Stromal cell of bone marrow (primary cell): ENCODE measurements around the gene UBE2C.

ENCODE experiments used
- DNase-seq: peaks from one replicate; pipeline ENCODE4 v3.0.0-alpha.2; 2012; ENCODE audit warnings: low read depth

UBE2C gene

DNA sequence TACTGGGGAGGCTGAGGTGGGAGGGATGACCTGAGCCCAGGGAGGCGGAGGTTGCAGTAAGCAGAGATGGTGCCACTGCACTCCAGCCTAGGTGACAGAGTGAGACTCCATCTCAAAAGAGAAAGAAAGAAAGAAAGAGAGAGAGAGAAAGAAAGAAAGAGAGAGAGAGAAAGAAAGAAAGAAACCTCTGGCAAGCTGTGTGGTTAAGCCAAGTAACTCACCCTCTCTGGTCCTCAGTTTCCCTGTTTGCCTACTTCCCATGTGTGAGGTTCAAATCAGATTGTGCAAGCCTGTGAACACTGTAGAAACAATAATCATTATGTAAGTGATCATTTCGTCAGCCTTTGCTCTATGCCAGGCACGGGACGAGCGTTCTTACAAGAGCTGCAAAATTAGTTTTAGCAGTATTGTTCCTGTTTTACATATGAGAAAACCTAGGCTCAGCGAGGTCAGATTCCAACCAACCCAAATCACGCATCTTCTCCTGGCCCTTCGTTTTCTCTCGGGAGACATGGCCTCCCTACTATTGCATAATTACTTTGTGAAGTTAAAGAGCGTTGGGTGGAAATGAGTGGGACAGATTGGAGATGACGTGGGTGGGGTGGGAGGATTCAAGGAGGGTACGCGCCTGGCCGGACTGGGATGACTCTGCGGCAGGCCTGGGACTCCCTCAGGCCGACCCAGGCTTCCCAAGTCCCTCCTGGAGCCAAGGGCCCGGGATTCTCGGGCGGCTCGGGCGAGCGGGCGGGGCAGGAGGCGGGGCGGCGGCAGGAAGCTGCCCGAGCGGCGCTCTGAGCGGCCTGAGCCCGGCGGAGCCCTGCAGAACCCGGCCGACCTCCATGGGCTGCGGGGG lies 20.8 kb downstream of the UBE2C start, which contains the start of gene SNX21:
SNX21 (plus strand) TSS at position 770 of the 853 bp plus-strand sequence. CDS start 121 bp downstream, outside the sequence.
- peak; percentile 92 for DNase-seq

DNA sequence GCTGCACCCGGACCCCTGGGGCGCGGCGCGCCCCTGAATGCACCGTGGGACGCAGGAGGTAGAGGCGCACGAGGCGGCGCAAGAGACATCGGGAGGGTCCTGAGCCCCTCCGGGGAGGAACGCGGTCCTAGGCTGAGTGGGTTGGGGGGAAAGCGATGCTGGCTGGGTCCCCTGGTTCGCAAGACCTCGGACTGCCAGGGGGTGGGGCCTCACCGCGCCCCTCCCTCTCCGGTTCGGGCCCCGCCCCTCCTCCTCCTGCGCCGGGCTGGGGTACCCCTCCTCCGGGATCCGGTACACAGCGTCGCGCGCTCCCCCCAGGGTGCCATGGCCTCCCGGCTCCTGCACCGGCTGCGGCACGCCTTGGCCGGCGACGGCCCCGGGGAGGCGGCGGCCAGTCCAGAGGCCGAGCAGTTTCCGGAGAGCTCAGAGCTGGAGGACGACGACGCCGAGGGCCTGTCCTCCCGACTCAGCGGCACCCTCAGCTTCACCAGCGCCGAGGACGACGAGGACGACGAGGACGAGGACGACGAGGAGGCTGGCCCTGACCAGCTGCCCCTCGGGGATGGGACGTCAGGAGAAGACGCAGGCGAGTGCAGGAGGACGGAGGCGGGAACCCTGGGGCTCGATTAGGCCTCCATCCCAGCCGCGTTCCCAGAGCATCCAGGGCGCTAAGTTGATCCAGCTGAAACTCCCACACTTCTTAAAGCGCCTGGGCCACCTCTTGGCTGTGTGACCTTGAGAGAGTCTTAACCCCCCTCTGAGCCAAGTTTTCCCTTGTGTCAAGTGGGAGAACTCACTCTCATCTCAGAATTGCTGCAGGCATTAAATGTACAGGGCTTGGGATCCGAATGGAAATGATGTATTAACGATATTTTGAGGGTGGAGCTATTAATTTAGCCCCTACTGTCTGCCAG lies 21.7 kb downstream of the UBE2C start:
- DNase-seq = peak; percentile 40

DNA sequence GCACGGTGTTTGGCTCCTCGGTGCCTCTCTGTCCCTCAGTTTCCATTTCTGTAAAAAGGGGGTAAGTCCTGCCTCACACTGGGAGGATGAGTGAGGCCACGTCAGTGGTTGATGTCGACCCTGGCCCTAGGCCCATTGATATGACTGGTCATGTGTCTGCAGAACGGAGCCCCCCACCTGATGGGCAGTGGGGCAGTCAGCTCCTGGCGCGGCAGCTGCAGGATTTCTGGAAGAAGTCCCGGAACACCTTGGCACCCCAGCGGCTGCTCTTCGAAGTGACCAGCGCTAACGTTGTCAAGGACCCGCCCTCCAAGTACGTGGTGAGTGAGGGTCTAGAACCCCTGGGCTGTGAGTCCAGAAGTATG lies 22.3 kb downstream of the UBE2C start:
- no peak for DNase-seq

DNA sequence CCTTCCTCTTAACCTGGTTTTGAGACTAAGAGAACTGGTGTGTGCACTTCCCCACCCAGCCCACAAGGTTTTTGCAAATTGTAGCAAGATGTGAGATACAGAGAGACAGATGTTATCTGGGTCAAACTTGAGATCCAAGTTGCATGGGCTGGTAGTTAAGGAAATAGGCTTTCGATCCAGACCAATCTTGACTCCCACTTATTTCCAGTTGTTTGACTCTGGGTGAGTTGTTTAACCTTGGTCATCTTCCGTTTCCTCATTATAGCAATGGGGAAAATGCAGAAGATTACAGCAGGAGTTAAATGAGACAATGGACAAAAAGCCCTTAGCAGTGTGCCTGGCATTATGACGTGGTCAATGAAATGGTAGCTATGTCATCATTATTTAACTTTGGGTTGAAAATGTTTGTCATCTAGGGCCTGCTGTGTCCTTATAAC lies 22.9 kb downstream of the UBE2C start:
- DNase-seq = no peak

DNA sequence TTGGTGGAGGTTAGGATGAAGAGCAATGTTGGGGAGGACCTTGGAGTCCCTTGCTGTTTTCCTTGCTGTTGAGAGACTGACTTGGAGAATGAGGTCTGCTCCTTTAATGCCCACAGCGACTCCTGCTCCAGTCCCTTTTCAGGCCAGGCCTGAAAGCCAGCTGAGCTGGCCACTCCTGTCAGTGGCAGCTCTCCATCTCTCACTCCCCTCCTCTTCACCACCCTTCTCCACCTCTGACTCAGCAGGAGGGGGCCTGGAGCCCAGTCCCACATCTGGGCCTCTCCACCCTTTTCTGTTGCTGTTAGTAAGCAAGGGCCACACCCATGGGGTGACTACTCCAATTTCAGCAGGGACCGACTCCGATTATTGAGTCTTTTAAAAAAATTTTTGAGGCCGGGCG lies 23.4 kb downstream of the UBE2C start:
- DNase-seq = peak; percentile 86

DNA sequence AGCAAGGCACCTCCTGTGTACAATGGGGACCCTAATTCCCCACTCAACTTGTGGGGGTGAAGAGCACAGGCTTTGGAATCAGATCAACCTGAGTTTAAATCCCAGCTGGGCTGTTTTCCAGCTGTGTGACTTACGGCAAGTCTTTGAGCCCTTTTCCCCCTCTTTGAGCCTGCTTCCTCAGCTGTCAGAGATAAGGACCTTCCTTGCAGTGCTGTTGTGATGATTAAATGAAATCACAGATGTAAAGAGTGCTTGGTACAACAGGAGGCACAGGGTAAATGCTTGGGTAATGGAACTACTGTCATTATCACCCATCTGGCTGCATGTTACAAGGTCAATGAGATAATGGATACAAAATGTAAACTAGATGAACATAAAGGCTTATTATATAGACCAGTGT lies 24.4 kb downstream of the UBE2C start:
- DNase-seq = no peak

DNA sequence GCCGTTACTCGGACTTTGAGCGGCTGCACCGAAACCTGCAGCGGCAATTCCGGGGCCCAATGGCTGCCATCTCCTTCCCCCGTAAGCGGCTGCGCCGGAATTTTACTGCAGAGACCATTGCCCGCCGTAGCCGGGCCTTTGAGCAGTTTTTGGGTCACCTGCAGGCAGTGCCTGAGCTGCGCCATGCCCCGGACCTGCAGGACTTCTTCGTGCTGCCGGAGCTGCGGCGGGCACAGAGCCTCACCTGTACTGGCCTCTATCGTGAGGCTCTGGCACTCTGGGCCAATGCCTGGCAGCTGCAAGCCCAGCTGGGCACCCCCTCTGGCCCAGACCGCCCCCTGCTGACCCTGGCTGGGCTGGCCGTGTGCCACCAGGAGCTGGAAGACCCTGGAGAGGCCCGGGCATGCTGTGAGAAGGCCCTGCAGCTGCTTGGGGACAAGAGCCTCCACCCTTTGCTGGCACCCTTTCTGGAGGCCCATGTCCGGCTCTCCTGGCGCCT lies 28.3 kb downstream of the UBE2C start:
- no peak for DNase-seq

DNA sequence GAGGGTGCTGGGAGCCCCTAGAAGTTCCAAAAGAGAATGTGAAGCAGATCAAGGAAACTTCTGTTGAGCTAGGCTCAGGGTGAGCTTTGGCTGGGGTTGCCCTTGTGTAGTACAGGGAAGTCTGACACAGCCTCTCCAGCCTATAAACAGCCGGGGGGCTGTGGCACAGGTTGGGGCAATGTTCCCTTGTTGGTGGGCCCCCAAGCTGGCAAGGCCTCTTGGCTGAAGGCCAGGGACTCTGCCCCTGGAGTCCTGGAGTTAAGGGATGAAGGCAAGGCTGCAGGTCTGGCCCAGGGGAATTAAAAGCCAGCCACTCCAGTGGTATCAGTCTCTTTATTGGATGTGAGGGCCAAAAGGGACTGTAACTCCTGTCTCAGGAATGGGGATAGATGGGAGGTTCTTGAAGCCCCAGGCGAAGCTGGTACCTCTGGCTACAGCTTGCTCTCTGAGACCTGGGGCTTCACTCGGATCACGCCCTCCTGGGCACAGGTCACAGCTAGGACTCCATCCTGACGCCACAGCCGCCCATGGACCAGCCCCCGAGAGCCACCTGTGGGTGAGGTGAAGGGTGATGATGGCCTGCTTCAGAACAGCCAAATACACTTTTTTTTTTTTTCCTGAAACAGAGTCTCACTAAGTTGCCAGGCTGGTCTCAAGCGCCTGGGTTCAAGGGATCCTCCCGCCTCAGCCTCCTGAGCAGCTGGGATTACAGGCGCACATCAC lies 29.1 kb downstream of the UBE2C start:
- no peak for DNase-seq

DNA sequence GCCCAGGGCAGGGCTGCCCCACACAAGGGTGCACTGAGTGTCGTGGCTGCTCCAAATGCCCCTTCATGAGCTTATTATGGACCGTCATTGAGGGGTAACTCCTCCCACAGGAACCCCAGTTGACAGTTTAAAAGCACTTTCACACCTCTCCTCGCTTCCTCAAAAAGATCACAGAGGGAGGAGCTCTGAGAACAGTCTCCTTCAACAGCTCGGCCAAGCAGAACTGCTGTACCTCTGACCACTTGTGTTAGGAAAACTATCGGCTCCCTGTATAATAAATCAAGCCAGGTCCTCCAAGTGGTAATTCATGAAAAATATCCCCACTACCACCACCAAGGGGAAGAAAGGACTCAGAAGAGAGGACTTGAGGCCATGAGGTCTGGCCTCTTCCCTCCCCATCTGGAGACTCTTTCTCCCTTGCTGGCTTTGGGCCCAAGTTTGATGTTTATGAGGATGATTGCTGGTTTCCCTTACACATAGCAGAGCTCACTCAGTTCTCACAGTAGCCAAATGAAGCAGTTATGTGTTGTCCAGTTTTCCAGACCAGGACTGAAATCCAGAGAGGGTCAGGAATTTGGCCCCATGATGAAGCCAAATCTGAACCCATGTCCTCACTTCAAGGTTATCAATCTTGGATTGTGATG lies 29.8 kb downstream of the UBE2C start:
- DNase-seq = peak; percentile 64

DNA sequence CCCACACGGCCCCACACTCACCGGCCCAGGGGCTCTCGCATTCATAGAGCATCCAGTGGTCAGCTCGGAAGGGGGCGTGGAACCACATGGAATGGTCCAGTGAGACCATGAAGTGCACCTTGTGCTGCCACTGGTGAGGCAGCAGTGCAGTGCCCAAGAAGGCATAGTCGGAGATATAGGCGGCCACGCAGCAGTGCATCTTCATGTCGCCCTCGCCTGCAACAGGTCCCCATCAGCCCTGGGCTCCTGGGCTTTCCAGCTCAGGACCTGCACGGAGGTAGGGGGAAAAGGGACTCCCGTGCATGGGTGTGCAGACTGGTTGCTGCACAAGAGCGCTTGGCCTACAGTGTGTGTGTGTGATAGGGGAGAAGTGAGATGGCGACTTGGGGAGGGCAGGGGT lies 31.1 kb downstream of the UBE2C start:
- no peak for DNase-seq

DNA sequence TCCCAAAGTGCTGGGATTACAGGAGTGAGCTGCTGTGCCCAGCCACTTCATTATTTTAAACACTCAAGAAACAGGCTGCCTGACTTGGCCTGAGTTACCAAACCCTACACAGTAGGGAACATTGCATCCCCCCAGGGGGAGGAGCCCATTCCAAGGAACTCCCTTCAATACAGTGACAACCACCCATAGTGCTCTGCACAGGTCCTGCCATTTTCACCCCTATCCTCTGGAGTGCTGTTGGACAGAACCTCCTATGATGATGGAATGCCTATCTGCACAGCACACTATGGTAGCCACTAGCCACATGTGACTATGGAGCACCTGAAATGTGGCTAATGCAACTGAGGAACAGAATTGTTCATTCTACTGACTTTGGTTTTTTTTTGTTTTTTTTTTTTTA lies 33.0 kb downstream of the UBE2C start:
- no peak for DNase-seq

DNA sequence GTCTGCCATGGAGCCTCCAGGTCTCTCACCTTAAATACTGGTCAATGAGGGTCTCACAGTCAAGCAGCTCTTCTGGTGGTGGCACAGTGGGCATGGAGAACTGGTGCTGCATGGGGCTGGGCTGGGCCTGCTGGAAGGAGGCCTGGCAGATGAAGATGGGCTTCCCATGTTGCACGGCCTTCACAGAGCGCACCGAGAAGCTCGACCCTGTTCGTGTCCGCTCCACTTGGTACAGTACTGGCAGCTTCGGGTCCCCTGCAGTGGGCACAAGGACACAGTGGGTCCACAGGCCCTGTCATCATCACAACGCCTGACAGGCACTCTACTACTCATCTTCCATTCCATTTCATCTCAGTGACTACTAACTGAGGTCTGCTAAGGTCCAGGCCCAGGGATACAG lies 36.0 kb downstream of the UBE2C start:
- no peak for DNase-seq

DNA sequence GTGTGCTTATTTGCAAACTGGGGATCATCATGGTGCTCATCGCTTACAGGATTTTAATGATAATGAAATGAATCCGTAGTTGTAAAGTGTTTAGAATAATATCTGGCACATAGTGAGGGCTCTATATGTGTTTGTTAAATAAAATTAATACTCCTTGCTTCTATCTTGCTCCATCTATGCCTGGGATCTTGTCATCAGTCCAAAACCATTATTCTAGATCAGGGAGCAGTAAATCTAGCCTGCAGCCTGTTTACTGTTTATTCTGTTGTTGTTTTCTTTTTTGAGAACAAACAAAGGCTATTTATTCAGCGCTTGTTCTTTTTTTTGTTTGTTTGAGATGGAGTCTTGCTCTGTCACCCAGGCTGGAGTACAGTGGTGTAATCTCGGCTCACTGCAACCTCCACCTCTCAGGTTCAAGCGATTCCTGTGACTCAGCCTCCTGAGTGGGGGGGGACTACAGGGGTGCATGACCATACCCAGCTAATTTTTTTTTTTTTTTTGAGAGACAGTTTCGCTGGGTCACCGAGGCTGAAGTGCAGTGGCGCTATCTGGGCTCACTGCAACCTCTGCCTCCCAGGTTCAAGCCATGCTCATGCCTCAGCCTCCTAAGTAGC lies 36.6 kb downstream of the UBE2C start:
- DNase-seq = no peak

DNA sequence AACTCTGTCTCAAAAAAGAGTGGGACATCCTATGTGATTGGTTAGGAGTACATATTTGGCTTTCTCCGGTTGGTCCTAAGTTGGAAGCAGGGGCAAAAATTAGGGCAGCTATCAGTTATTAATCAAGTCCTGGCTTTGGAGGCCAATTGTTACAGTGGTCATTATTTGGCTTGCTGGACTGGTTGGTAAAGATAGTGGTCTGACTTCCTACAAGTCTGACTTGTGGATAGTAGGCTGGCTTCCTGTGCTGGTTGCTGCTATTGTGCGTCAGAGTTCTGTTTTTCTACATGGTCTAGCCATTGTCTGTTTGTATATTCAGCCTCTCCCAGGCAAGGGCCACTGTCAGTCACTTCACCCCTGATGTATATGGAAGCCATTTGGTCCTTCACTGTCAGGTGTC lies 37.8 kb downstream of the UBE2C start:
- DNase-seq = no peak

DNA sequence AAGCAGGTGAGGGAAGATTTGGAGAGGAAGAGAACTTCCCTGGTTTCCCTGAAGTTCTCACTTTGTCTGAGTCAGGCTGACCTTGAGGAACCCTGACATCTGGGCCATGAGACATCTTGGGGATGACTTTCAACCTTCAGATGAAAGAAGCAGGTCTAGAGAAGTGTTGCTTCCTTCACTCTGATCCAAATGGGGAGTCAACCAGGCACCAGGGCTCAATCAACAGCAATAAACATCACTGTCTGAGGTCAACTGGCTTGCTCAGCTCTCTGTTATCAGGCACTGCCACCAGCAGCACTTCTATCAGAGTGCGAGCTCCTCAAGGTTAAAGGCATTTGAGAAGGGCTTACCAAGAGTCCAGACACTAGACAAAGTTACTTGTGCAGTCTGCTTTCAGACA lies 38.5 kb downstream of the UBE2C start:
- no peak for DNase-seq

DNA sequence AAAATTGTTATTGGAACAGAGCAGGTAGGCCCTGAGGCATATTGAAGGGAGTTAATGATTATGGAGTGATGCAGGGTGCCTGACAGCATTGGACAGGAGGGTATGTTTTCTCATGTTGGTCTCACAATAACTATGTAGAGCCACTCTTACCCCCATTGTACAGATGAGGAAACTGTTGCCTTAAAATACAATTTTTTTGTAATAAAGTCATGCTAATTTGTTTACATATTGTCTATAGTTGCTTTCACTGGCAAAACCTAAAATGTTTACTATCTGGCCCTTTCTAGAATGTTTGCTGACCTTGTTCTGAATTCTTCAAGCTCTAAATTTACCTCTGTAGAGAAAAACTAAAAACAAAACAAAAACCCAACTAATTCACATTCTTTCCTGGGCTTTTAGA lies 39.1 kb downstream of the UBE2C start:
- DNase-seq = no peak

DNA sequence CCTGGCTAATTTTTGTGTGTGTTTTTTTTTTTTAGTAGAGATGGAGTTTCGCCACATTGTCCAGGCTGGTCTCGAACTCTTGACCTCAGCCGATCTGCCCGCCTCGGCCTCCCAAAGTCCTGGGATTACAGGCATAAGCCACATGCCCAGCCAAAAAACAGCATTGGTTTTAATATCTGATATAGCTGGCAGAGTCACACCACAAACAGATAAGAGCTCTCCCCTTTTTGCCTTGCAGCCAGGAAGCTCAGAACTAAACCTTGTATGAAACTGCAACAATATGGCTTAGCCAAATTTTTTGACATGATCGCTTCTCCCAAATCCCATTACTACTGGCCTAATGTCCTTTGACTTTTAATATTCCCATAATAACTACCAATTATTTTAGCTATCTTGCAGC lies 39.9 kb downstream of the UBE2C start:
- DNase-seq = no peak

DNA sequence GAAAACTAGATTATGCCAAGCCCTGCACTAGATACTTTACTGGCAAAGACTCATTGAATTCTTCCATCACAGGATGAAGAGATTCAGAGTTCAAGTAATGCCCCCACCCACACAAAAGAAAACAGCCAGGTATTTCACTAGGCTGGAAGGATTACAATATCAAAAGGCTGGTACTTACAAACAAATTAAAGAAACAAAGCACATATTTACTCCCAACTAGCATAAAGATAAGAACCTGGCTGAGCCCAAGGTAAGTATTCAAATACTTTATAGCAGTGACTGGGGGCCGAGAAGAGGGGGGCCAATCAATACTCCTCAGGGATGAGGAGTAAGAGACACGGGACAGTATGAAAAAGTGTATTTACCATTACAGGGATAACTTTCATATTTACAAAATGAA lies 41.0 kb downstream of the UBE2C start:
- no peak for DNase-seq

DNA sequence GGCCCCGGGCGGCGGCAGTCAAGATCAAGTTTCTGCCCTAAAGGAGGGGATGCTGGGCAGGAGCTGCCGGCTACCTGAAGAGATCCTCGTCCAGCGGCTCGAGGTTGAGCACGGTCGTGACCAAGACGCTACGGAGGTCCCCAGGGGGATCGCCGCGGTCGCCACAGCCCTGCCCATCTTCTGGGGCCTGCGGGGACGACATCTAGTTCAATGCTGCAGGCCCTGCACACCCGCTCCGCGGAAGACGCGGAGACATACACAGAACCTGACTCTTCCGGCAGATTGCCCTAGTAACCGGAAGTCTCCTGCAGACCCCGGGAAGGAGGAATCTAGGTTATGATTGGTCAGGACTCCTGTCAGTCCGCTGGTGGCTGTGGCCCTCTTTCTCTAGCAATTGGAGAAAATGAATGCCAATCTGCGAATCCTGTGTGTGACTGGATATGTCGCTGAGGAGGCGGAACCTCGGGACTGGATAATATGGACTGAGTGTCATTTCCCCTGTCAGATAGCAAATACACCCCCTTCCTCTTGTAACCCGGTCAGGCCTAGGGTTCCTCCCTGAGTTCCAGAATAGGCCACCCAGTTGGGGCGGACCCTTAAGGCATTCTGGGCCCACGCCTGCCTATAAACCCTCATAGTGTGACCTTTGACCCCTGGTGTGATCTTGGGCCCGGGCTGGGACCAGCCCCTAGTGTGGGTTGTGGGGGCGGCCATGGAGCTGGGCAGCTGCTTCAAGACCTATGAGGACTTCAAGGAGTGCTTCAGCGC lies 44.9 kb downstream of the UBE2C start, which contains the start of the genes ACOT8 and ZSWIM3:
ACOT8 (minus strand) TSS at position 279 of the 768 bp plus-strand sequence; CDS start at position 202, 77 bp downstream.
ZSWIM3 (plus strand) TSS at position 501 of the 768 bp plus-strand sequence; CDS start at position 713, 212 bp downstream.
- DNase-seq = peak; percentile 100

DNA sequence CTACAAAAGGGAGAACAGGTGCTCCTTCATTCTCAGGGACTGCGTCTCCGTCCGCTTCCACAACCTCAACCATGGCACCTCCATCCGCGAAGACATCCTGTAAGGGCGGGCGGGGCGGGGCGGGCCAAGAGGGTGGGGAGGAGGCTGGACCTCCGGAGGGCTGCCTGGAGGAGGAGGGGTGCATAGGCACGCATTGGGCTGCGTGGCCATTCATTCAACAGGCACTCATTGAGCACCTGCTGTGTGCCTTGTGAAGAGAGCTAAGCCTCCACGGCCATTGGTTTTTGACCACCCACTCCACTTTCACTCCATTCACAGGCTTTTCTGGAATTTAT lies 45.4 kb downstream of the UBE2C start:
- DNase-seq = no peak
